OCI-LY7 (cell line): ENCODE measurements around the gene GHITM. TPM values are rescaled to one million over a fixed set of nuclear protein-coding genes. Genes with fewer than 3 reads are reported as not detected.
A peak's percentile ranks its signal among the peaks of the same experiment; 100 is the strongest.
"Not testable (repeated sequence)": the region's sequence is repeated elsewhere in the genome, so short reads cannot be mapped to it uniquely, and the experiment has no call there.

Experiments used
- BruUV-seq: library from RNA; stranded (reverse); fragments of 400-500 nt; replicated peaks from 2 replicates; lab custom pipeline; 2021; lab: Mats Ljungman, UMichigan
- CTCF ChIA-PET: fragments of 300-600 bp; sonication (Branson Sonifier 250); formaldehyde crosslinking; loops from one replicate; lab custom pipeline; 2022; ENCODE audit warnings: antibody characterized with exemption; ENCODE audit not compliant: unreplicated experiment; lab: Charles Lee
- POLR2A ChIA-PET: fragments of 300-600 bp; sonication (Branson Sonifier 250); formaldehyde crosslinking; loops from one replicate; lab custom pipeline; 2022; ENCODE audit warnings: antibody characterized with exemption; lab: Charles Lee
- DNase-seq: peaks from one replicate; pipeline ENCODE4 v3.0.0-alpha.2; 2015; ENCODE audit warnings: low spot score
- H2AFZ ChIP-seq: fragments of 200-600 bp; sonication (generic), shearing (Covaris generic); 2 replicates; pipeline ENCODE4 v1.6.1; 2014; ENCODE audit warnings: mild to moderate bottlenecking, antibody characterized with exemption, low read length, moderate library complexity
- H3K27ac ChIP-seq: fragments of 200-600 bp; sonication (generic); 2 replicates; pipeline ENCODE4 v1.5.1; 2014; ENCODE audit warnings: mixed run types, low read depth, mild to moderate bottlenecking, moderate library complexity, low read length, inconsistent platforms; ENCODE audit not compliant: poor library complexity, severe bottlenecking
- H3K36me3 ChIP-seq: fragments of 200-600 bp; sonication (generic); 2 replicates; pipeline ENCODE4 v1.6.1; 2014; ENCODE audit warnings: mild to moderate bottlenecking, antibody characterized with exemption, low read length, moderate library complexity, mixed read lengths; ENCODE audit not compliant: insufficient read depth
- H3K4me1 ChIP-seq: fragments of 200-600 bp; sonication (generic); 2 replicates; pipeline ENCODE4 v1.5.1; 2014; ENCODE audit warnings: mild to moderate bottlenecking, low read length; ENCODE audit not compliant: insufficient read depth, poor library complexity, severe bottlenecking
- H3K4me2 ChIP-seq: fragments of 200-600 bp; sonication (generic); 2 replicates; pipeline ENCODE4 v1.6.1; 2014; ENCODE audit warnings: mild to moderate bottlenecking, low read length
- H3K4me3 ChIP-seq: fragments of 200-600 bp; sonication (generic); 2 replicates; pipeline ENCODE4 v1.5.1; 2014; ENCODE audit warnings: mild to moderate bottlenecking, low read depth, low read length; ENCODE audit not compliant: poor library complexity, severe bottlenecking
- H3K79me2 ChIP-seq: fragments of 200-600 bp; sonication (generic); 2 replicates; pipeline ENCODE4 v1.6.1; 2016; ENCODE audit warnings: low read depth, mild to moderate bottlenecking, low read length, moderate library complexity, mixed read lengths; ENCODE audit not compliant: insufficient read depth
- H3K9me2 ChIP-seq: fragments of 200-600 bp; sonication (generic); 2 replicates; pipeline ENCODE4 v1.6.1; 2016; ENCODE audit warnings: mild to moderate bottlenecking, low read length, mixed read lengths; ENCODE audit not compliant: insufficient read depth
- H3K9me3 ChIP-seq: fragments of 200-600 bp; sonication (generic); 2 replicates; pipeline ENCODE4 v1.6.1; 2014; ENCODE audit warnings: mild to moderate bottlenecking, mixed run types, low read length, mixed read lengths
- H4K20me1 ChIP-seq: fragments of 200-600 bp; sonication (generic); 2 replicates; pipeline ENCODE4 v1.6.1; 2014; ENCODE audit warnings: mild to moderate bottlenecking, antibody characterized with exemption, low read length, moderate library complexity, mixed read lengths; ENCODE audit not compliant: insufficient read depth
- EZH2phosphoT487 ChIP-seq: fragments of 200-600 bp; sonication (generic); IDR thresholded peaks from 2 replicates; pipeline ENCODE4 v1.6.1; 2018; ENCODE audit warnings: low read depth, borderline replicate concordance, mild to moderate bottlenecking, mixed run types, antibody characterized with exemption, low read length, moderate library complexity, mixed read lengths
- intact Hi-C: fragments of 100-400 bp; cut with micrococcal nuclease; formaldehyde crosslinking; loops from one replicate; pipeline ENCODE4 v1.10.0; 2022; ENCODE audit not compliant: unreplicated experiment
- total RNA-seq, 2 experiments: library from RNA; depleted of rRNA in 1 of 2; stranded (reverse); fragments of >200 nt in 1 of 2; shearing (Covaris generic) in 1 of 2; gene quantifications; 2 replicates each; pipeline ENCODE4 v1.2.3, GENCODE V29; 2014 to 2022
- TF ChIP-seq, protein P1 (sequence below): fragments of 200-600 bp; sonication (generic); conservative IDR thresholded peaks from 2 replicates; pipeline ENCODE4 v1.5.1; 2014; ENCODE audit warnings: mild to moderate bottlenecking, antibody characterized with exemption, low read length, moderate library complexity, mixed read lengths

The GHITM gene
- total RNA-seq, 2 experiments from 2014 or later, result 103 to 132 TPM

DNA sequence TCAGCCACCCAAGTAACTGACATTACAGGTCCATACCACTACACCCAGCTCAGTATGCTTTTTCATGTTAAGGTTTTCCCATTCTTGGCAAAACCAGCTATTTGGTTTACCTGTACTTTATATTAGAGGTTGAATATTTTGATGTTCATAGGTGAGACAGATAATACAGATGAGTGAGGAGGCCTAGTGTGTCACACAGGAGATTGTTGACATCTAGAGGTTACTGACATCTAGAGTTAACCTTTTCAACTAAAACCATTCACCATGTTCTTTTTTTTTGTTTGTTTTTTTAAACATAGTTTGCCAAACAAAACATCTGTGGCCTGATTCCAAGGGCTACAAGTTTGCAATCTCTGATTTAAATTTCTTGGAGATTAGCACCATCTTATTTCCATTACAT lies 8.0 kb downstream of the GHITM start:
- ChIA-PET POLR2A (interaction anchor here (0.6 to 1.1 kb wide), 2 partner anchors 10 to 171 kb away, joined by 3 to 4 read pairs; no protein-coding TSS in a partner anchor), CTCF (interaction anchor here (1.4 to 1.5 kb wide), 2 partner anchors 9 to 58 kb away, joined by 3 to 6 read pairs; no protein-coding TSS in a partner anchor)
- Histone ChIP-seq H3K27ac (no peak overlapping the region), H3K4me2 (no peak overlapping the region), H3K9me2 (no peaks in the 10 kb centered on the region), H2AFZ (no peak overlapping the region), H3K4me3 (no peak overlapping the region), H3K79me2 (peaks cover 3% of the 10 kb centered on the region; the same call in 1 of the 2 replicates), H3K4me1 (no peaks in the 10 kb centered on the region), H3K9me3 (no peaks in the 10 kb centered on the region), H4K20me1 (0 out of 2 replicates have a peak, but pooled peaks cover 5% of the 10 kb centered on the region), H3K36me3 (peaks cover 97% of the 10 kb centered on the region)
- intact Hi-C loops, result no loop called here
- TF ChIP-seq EZH2phosphoT487, result no peak
- TF ChIP-seq, protein P1, sequence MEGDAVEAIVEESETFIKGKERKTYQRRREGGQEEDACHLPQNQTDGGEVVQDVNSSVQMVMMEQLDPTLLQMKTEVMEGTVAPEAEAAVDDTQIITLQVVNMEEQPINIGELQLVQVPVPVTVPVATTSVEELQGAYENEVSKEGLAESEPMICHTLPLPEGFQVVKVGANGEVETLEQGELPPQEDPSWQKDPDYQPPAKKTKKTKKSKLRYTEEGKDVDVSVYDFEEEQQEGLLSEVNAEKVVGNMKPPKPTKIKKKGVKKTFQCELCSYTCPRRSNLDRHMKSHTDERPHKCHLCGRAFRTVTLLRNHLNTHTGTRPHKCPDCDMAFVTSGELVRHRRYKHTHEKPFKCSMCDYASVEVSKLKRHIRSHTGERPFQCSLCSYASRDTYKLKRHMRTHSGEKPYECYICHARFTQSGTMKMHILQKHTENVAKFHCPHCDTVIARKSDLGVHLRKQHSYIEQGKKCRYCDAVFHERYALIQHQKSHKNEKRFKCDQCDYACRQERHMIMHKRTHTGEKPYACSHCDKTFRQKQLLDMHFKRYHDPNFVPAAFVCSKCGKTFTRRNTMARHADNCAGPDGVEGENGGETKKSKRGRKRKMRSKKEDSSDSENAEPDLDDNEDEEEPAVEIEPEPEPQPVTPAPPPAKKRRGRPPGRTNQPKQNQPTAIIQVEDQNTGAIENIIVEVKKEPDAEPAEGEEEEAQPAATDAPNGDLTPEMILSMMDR, result no peak
- BruUV-seq, result no TSS peak
- DNase-seq, result no peak

DNA sequence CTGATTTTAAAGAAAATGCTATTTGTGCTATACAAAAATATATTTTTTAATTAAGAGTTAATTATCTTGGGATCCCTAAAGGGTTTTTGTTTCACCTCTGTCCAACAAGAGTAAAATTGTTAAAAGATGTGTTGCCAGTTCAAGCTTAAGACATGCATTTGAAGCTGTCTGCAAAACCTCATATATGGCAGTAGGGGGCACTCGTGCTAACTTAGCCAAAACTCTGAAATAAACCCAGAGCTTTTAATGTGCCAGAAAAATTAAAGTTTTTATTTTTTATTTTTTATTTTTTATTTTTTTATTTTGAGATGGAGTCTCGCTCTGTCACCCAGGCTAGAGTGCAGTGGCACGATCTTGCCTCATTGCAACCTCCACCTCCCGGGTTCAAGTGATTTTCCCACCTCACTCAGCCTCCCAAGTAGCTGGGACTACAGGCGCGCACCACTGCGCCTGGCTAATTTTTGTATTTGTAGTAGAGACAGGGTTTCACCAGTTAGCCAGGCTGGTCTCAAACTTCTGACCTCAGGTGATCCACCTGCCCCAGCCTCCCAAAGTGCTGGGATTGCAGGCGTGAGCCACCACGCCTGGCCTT lies 8.8 kb downstream of the GHITM start:
- H3K4me2 ChIP-seq, H4K20me1 ChIP-seq, H3K4me3 ChIP-seq, H3K9me2 ChIP-seq, H3K4me1 ChIP-seq, H2AFZ ChIP-seq, H3K79me2 ChIP-seq, H3K27ac ChIP-seq, H3K9me3 ChIP-seq, BruUV-seq: not testable (repeated sequence)
- ChIA-PET CTCF (interaction anchor here (1.4 to 1.5 kb wide), 2 partner anchors 10 to 57 kb away, joined by 3 to 6 read pairs; no protein-coding TSS in a partner anchor), POLR2A (interaction anchor here (0.6 to 1.1 kb wide), 3 partner anchors 9 to 170 kb away, joined by 3 to 4 read pairs (median 3); no protein-coding TSS in a partner anchor)
- H3K36me3 ChIP-seq, result peaks cover 97% of the 10 kb centered on the region
- TF ChIP-seq, protein P1, result peak; percentile 78
- intact Hi-C loops, result loop anchor here (1.0 kb wide), 1 partner anchor 57 kb away; no protein-coding TSS in a partner anchor
- peak; percentile 58 for DNase-seq

DNA sequence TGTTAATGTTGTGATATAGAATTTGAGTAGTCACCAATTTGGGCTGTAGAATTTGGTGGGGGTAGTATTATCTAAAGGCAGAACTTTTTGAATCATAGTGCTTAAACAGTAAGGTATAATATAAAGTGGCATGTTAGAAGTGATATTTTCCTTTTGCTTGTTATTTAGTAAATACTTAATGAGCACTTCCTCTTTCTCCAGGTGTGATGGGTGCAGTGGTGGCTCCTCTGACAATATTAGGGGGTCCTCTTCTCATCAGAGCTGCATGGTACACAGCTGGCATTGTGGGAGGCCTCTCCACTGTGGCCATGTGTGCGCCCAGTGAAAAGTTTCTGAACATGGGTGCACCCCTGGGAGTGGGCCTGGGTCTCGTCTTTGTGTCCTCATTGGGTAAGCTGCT lies 10.5 kb downstream of the GHITM start:
- no peaks in the 10 kb centered on the region for H3K9me2 ChIP-seq
- TF ChIP-seq EZH2phosphoT487, result no peak
- TF ChIP-seq, protein P1, result no peak
- no peaks in the 10 kb centered on the region for H3K79me2 ChIP-seq
- H3K4me3 ChIP-seq, result no peak overlapping the region
- H3K4me1 ChIP-seq, result no peaks in the 10 kb centered on the region
- no peak overlapping the region for H2AFZ ChIP-seq
- intact Hi-C loops, result no loop called here
- H3K27ac ChIP-seq, result no peak overlapping the region
- no peaks in the 10 kb centered on the region for H3K9me3 ChIP-seq
- H3K4me2 ChIP-seq, result no peak overlapping the region
- 0 out of 2 replicates have a peak, but pooled peaks cover 5% of the 10 kb centered on the region for H4K20me1 ChIP-seq
- BruUV-seq, result no TSS peak
- DNase-seq, result no peak
- ChIA-PET CTCF (interaction anchor here (1.7 kb wide), 1 partner anchor 9 kb away, joined by 5 read pairs; no protein-coding TSS in a partner anchor), POLR2A (interaction anchor here (0.8 to 1.1 kb wide), 3 partner anchors 9 to 59 kb away, joined by 3 to 6 read pairs (median 6); no protein-coding TSS in a partner anchor)
- H3K36me3 ChIP-seq, result peaks cover 94% of the 10 kb centered on the region
